ENCODE results near the gene ACOT6.
"Not testable (repeated sequence)": the region's sequence is repeated elsewhere in the genome, so short reads cannot be mapped to it uniquely, and the experiment has no call there.

DNA sequence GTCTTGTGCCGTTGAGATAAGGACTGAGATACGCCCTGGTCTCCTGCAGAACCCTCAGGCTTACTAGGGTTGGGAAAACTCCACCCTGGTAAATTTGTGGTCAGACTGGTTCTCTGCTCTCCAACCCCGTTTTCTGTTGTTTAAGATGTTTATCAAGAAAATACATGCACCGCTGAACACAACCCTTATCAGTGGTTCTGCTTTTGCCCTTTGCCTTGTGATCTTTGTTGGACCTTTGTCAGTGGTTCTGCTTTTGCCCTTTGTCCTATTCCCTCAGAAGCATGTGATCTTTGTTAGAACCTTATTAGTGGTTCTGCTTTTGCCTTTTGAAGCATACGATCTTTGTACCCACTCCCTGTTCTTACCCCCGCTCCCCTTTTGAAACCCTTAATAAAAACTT lies 49.6 kb upstream of the ACOT6 start:
- TF ChIP-seq, protein P1, sequence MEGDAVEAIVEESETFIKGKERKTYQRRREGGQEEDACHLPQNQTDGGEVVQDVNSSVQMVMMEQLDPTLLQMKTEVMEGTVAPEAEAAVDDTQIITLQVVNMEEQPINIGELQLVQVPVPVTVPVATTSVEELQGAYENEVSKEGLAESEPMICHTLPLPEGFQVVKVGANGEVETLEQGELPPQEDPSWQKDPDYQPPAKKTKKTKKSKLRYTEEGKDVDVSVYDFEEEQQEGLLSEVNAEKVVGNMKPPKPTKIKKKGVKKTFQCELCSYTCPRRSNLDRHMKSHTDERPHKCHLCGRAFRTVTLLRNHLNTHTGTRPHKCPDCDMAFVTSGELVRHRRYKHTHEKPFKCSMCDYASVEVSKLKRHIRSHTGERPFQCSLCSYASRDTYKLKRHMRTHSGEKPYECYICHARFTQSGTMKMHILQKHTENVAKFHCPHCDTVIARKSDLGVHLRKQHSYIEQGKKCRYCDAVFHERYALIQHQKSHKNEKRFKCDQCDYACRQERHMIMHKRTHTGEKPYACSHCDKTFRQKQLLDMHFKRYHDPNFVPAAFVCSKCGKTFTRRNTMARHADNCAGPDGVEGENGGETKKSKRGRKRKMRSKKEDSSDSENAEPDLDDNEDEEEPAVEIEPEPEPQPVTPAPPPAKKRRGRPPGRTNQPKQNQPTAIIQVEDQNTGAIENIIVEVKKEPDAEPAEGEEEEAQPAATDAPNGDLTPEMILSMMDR (IDR thresholded peaks at IDR 0.05; ENCODE audit: poor library complexity), result not testable (repeated sequence)
- not testable (repeated sequence) for TF ChIP-seq EZH2 (IDR thresholded peaks at IDR 0.05; ENCODE audit: borderline replicate concordance)

All from hepatocyte (in vitro differentiated cells).